HL-60/S4 (cell line): ENCODE data around the gene PBXIP1.

Experiments used
- in situ Hi-C: fragments of 300-500 bp; cut with MboI; formaldehyde crosslinking; loops from 2 replicates; pipeline ENCODE4 v1.14.3; 2022; ENCODE audit warnings: low sequenced_read_pairs

Gene PBXIP1

GRCh38 chr1:154959426-154959780 is 3.5 kb upstream of the PBXIP1 start:
- in situ Hi-C loops = no loop called here

GRCh38 chr1:154958681-154959425 is 3.0 kb upstream of the PBXIP1 start:
- in situ Hi-C loops = no loop called here

GRCh38 chr1:154958036-154958435 is 2.1 kb upstream of the PBXIP1 start:
- in situ Hi-C loops = no loop called here

GRCh38 chr1:154957091-154957657 is 1.3 kb upstream of the PBXIP1 start:
- in situ Hi-C loops = no loop called here

- in situ Hi-C loops = no loop called here
Observed at GRCh38 chr1:154956544-154956941, 644 bp upstream of the PBXIP1 start.

GRCh38 chr1:154955039-154955717 is 721 bp downstream of the PBXIP1 start:
- in situ Hi-C loops = no loop called here

GRCh38 chr1:154954541-154954940 is 1.4 kb downstream of the PBXIP1 start:
- in situ Hi-C loops = no loop called here

GRCh38 chr1:154953611-154954038 is 2.3 kb downstream of the PBXIP1 start:
- in situ Hi-C loops = no loop called here

- in situ Hi-C loops = no loop called here
Observed at GRCh38 chr1:154952664-154953063, 3.2 kb downstream of the PBXIP1 start.

- in situ Hi-C loops = no loop called here
Observed at GRCh38 chr1:154951901-154952657, 3.8 kb downstream of the PBXIP1 start.

GRCh38 chr1:154948079-154948478 is 7.8 kb downstream of the PBXIP1 start:
- in situ Hi-C loops = no loop called here

- in situ Hi-C loops = no loop called here
Observed at GRCh38 chr1:154945962-154946850, 9.7 kb downstream of the PBXIP1 start.

GRCh38 chr1:154945160-154945961 is 10.5 kb downstream of the PBXIP1 start:
- in situ Hi-C loops = no loop called here

GRCh38 chr1:154944401-154945159 is 11.3 kb downstream of the PBXIP1 start:
- in situ Hi-C loops = no loop called here

GRCh38 chr1:154943649-154944400 is 12.1 kb downstream of the PBXIP1 start:
- in situ Hi-C loops = no loop called here

- in situ Hi-C loops = no loop called here
Observed at GRCh38 chr1:154941333-154942013, 14.4 kb downstream of the PBXIP1 start.

GRCh38 chr1:154940651-154941194 is 15.2 kb downstream of the PBXIP1 start:
- in situ Hi-C loops = no loop called here
